Fibroblast of mammary gland (primary cell): ENCODE measurements around the gene CAPS.

Experiments used
- DNase-seq: peaks from one replicate; pipeline ENCODE4 v3.0.0-alpha.2; 2010; ENCODE audit warnings: low read depth
- H3K4me3 ChIP-seq: 2 replicates; pipeline ENCODE4 v1.5.1; 2011; ENCODE audit warnings: low read depth, mild to moderate bottlenecking, low read length, moderate library complexity; ENCODE audit not compliant: control insufficient read depth
- TF ChIP-seq, protein P1 (sequence below): conservative IDR thresholded peaks from 2 replicates; pipeline ENCODE4 v1.5.1; 2011; ENCODE audit warnings: low read depth, low read length, inconsistent platforms; ENCODE audit not compliant: control insufficient read depth, insufficient read depth

CAPS gene

DNA sequence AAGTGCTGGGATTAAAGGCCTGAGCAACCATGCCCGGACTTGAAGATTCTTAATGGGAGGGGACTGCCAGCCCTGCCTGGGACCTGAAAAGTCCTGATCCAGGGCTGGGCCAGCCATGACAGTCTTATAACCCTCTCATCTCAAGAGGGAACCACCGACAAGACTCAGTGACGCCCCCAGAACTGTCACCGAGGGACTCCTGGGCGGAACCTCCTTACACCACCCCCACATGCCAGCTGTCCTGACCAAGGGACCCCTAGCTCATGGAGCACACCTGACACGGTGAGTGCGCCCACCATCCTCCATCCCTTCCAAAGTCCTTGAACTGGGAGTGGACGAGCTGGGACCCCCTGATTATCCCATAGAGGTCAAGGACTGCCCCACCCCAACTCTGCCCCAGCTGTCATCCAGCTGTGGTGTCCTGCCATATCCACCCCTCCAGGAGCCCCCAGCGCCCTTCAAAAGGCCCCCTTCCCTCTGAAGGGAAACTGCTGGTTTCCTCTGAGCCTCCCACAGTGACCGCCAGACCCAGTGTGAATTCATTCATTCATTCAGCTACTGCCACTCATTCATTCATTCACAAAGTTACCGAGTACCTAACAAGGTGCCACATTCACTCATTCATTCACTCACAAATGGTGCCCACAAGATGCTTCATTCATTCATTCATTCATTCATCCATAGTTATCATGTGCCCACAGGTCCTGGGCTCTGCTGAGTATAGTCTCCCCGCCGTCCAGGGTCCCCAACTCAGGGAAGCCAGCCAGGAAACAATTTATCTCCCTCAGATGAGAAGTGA lies 14.1 kb upstream of the CAPS start:
- no peak overlapping the region for H3K4me3 ChIP-seq
- no peak for DNase-seq
- TF ChIP-seq, protein P1, sequence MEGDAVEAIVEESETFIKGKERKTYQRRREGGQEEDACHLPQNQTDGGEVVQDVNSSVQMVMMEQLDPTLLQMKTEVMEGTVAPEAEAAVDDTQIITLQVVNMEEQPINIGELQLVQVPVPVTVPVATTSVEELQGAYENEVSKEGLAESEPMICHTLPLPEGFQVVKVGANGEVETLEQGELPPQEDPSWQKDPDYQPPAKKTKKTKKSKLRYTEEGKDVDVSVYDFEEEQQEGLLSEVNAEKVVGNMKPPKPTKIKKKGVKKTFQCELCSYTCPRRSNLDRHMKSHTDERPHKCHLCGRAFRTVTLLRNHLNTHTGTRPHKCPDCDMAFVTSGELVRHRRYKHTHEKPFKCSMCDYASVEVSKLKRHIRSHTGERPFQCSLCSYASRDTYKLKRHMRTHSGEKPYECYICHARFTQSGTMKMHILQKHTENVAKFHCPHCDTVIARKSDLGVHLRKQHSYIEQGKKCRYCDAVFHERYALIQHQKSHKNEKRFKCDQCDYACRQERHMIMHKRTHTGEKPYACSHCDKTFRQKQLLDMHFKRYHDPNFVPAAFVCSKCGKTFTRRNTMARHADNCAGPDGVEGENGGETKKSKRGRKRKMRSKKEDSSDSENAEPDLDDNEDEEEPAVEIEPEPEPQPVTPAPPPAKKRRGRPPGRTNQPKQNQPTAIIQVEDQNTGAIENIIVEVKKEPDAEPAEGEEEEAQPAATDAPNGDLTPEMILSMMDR, result no peak

DNA sequence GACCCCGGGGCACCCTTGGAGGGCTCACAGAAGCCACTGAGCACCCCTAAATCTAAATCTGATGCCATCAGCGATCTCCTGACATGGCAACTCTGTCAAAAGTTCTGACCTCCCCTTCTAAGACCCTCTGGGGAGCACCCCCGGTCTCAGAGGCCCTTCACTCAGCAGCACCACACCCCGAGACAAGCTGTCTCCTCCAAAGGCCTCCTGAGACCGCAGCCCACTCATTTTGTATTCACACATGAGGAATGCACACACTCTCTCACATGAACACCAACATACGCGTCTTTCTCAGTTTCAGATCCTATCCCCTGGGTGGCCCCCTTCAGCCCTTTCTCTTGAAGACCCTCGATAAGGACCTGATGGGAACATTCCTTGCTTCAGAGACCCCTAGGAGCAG lies 13.1 kb upstream of the CAPS start:
- no peak for DNase-seq
- TF ChIP-seq, protein P1, result no peak
- H3K4me3 ChIP-seq, result no peak overlapping the region

DNA sequence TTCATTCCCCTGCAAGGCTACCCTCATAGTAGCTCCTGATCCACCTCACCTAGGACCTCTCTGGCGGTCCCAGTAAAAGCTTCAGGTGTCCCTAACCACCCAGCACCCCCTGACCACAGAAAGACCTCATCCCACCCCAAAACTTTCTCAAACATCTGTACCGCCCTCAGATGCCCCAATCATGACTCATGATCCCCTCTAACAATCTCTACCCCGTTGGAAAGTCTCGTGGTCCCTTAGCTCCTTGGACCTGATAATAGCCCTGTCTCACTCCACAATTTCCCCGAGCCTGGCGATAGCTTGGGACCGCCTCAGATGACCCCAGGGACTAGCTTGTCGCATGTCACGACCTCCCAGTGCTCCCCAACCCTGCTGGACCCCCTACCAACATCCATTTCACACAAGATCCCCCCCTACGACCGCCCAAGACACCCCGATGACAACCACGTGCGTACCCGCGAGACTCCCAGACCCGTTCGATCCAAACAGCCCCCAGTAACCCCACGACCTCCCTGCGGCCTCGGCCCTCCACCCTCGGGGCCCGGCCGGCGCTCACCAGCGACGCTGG lies 10.9 kb upstream of the CAPS start:
- H3K4me3 ChIP-seq, result peak overlapping the region; percentile 100
- peak; percentile 64 for DNase-seq
- TF ChIP-seq, protein P1, result no peak

DNA sequence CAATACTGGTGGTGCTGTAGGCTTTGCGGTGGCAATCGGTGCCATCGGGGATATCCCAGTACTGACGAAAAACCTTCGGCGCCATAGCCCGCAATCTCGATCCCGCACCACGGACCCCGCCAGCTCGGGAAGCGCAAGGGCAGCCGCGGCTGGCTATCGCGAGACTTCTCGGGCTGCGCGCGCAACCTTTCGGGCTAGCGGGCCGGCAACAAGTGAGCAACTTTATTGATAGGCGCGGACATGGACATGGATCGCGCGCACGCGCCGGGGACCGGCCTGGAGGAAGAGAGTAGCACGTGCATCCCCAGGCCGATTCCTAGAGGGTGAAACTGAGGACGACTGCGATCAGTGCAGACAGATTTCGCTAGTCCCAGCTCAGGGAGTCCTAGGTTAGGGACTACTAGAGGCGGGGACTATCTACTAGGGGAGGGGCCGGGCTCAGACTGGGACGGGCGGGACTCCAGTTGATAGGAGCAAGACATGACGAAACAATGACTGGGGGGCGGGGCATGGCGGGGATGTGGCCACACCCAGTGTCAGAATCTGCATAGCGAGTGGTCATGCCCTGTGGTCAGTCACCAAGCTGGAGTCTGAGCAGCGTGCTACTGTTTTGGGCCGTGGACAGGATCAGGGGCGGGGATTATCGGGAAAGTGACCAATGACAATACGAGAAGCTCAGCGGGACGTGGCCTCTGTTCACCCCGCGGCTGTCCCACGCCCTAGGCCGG lies 10.3 kb upstream of the CAPS start, which contains the start of gene NDUFA11:
Gene NDUFA11 (minus strand): TSS at position 167 of the 728 bp plus-strand sequence. CDS start 82 bp downstream, at position 85.
- no peak for DNase-seq
- TF ChIP-seq, protein P1, result no peak
- H3K4me3 ChIP-seq, result peak within 1 kb of the TSS; percentile 100

DNA sequence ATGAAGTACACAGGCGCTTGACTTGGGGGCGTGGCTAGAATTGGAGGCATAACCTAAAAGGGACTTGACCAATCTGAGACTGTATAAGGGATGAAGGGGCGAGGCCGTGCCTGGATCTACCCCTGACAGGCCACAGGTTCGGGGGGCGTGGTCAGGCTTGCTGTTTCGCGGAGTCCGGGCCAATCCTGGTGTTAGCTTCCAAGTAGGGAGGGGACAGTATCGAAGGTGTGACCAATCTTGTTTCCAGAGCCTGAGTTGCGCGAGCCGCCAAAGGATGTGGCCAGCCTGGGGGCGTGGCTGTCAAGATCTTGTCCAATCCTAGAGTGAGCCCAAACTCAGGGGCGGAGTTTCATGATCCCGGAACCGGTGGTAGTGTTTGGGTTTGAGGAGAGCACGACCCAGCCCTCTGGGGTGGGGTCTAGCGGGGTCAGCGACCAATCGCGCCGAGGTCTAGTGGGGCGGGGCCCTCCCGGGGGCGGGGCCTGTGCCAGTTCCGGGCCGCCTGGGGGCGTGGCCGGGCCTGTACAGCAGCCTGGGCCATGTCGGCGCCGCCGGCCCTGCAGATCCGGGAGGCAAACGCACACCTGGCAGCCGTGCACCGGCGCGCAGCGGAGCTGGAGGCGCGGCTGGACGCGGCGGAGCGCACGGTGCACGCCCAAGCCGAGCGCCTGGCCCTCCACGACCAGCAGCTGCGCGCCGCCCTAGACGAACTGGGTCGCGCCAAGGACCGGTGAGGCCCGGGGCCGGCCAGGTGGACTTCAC lies 9.5 kb upstream of the CAPS start, which contains the start of gene VMAC:
Gene VMAC (plus strand): TSS at position 521 of the 762 bp plus-strand sequence. CDS start 19 bp downstream, at position 540.
- DNase-seq, result peak; percentile 100
- TF ChIP-seq, protein P1, result no peak
- peak within 1 kb of the TSS; percentile 100 for H3K4me3 ChIP-seq
